GM18858 (cell line): ENCODE results near the gene USP6.
"Not testable (repeated sequence)": the region's sequence is repeated elsewhere in the genome, so short reads cannot be mapped to it uniquely, and the experiment has no call there.

Experiments used
- ATAC-seq: cut with Tn5 transposase; IDR thresholded peaks from one replicate; pipeline ENCODE4 v1.9.1; 2021; ENCODE audit not compliant: unreplicated experiment

The USP6 gene

GRCh38 chr17:5121186-5121841 lies 5.5 kb downstream of the USP6 start:
- no peak for ATAC-seq

GRCh38 chr17:5122056-5122455 lies 6.2 kb downstream of the USP6 start:
- not testable (repeated sequence) for ATAC-seq

- no peak for ATAC-seq
These were observed 6.9 kb downstream of the USP6 start for GRCh38 chr17:5122586-5123342.

- ATAC-seq = no peak
These were observed 7.7 kb downstream of the USP6 start for GRCh38 chr17:5123343-5124124.

- not testable (repeated sequence) for ATAC-seq
These were observed 8.4 kb downstream of the USP6 start for GRCh38 chr17:5124125-5124760.

GRCh38 chr17:5124896-5125295 lies 9.1 kb downstream of the USP6 start:
- not testable (repeated sequence) for ATAC-seq

GRCh38 chr17:5126719-5127488 lies 11.1 kb downstream of the USP6 start:
- no peak for ATAC-seq

GRCh38 chr17:5127910-5128309 lies 12.1 kb downstream of the USP6 start:
- no peak for ATAC-seq

GRCh38 chr17:5128387-5128786 lies 12.6 kb downstream of the USP6 start:
- not testable (repeated sequence) for ATAC-seq

GRCh38 chr17:5128905-5129535 lies 13.2 kb downstream of the USP6 start:
- no peak for ATAC-seq

GRCh38 chr17:5129770-5130169 lies 13.9 kb downstream of the USP6 start:
- not testable (repeated sequence) for ATAC-seq

GRCh38 chr17:5130261-5130660 lies 14.4 kb downstream of the USP6 start:
- not testable (repeated sequence) for ATAC-seq

- ATAC-seq = not testable (repeated sequence)
These were observed 14.9 kb downstream of the USP6 start for GRCh38 chr17:5130687-5131086.

- no peak for ATAC-seq
These were observed 15.4 kb downstream of the USP6 start for GRCh38 chr17:5131146-5131715.

GRCh38 chr17:5131799-5132502 lies 16.1 kb downstream of the USP6 start:
- ATAC-seq = not testable (repeated sequence)

- ATAC-seq = not testable (repeated sequence)
These were observed 16.8 kb downstream of the USP6 start for GRCh38 chr17:5132503-5133225.

GRCh38 chr17:5133311-5133710 lies 17.5 kb downstream of the USP6 start:
- no peak for ATAC-seq

GRCh38 chr17:5133961-5134360 lies 18.1 kb downstream of the USP6 start:
- not testable (repeated sequence) for ATAC-seq
